Psoas muscle (tissue), 8 donors: Measurements from ENCODE around the gene DDR2. TPM values are rescaled to one million over a fixed set of nuclear protein-coding genes. Genes with fewer than 3 reads are reported as not detected.

ENCODE experiments used
- ATAC-seq, 4 donors: fragments of 200-7000 bp; cut with Tn5 transposase; one replicate each; pipeline ENCODE4 v1.9.1; 2020; ENCODE audit warnings: moderate library complexity in 3 of 4, mild to moderate bottlenecking in 2 of 4
- DNase-seq, 2 donors: peaks; one replicate each; pipeline ENCODE4 v3.0.0-alpha.2; 2020
- H3K27ac ChIP-seq: fragments of 200-600 bp; one replicate; pipeline ENCODE4 v1.8.0; 2022
- H3K27me3 ChIP-seq, 3 donors: fragments of 200-600 bp in 1 of 3; one replicate each; pipeline versions ENCODE4 v1.6.1 to v1.8.0; 2013 to 2022; ENCODE audit warnings: low read length in 2 of 3, mild to moderate bottlenecking in 2 of 3, moderate library complexity in 1 of 3; ENCODE audit not compliant: insufficient read depth in 3 of 3
- H3K36me3 ChIP-seq, 2 donors: fragments of 200-600 bp in 1 of 2; one replicate each; pipeline versions ENCODE4 v1.6.1 to v1.8.0; 2013 to 2022; ENCODE audit warnings: low read depth in 1 of 2, mild to moderate bottlenecking in 1 of 2, moderate library complexity in 1 of 2; ENCODE audit not compliant: insufficient read depth in 1 of 2
- H3K4me1 ChIP-seq: fragments of 200-600 bp; one replicate; pipeline ENCODE4 v1.8.0; 2022
- H3K4me3 ChIP-seq: fragments of 200-600 bp; one replicate; pipeline ENCODE4 v1.8.0; 2022; ENCODE audit warnings: mild to moderate bottlenecking
- H3K9me3 ChIP-seq: fragments of 200-600 bp; one replicate; pipeline ENCODE4 v1.8.0; 2022
- CTCF ChIP-seq: fragments of 200-600 bp; IDR thresholded peaks from one replicate; pipeline ENCODE4 v1.8.0; 2022; ENCODE audit warnings: antibody characterized with exemption
- WGBS, 3 donors: extraction: QIAGEN DNeasy Blood & Tissue Kit; methylation state at CpG; one replicate each; pipeline versions ENCODE4 v1.1.6 to v1.1.7; 2013; 5-methylcytosine and 5-hydroxymethylcytosine counted together
- intact Hi-C, 2 donors: fragments of 100-400 bp; cut with DNase I; formaldehyde crosslinking; loops; one replicate each; pipeline versions ENCODE4 v1.11.0 to v1.14.2; 2022
- polyA plus RNA-seq, 3 donors: library from polyadenylated mRNA; stranded (reverse); fragments of 200-250 nt; gene quantifications; one replicate each; pipeline ENCODE4 v1.2.3, GENCODE V29; 2013
- total RNA-seq, 4 donors: library from RNA; stranded (reverse); fragmentation: NEBNext Ultra II Directional in 2 of 4; extraction: Animal tissue kit (Norgen Biotek cat#: 25700) in 2 of 4; gene quantifications; one replicate each; pipeline versions ENCODE4 v1.2.1 to v1.2.4, GENCODE V29; 2021 to 2023
- donor health status: healthy with polysubstance abuse.
- donor health status: DM: no; HTN: no; CAD: no; lungs with moderate emphysema.
- donor health status: Bipolar disorder and iron deficiency.
- donor health status: healthy.
- donor health status: DM: yes; HTN: yes; CAD: no.
- donor health status: DM: no; HTN: no; CAD: no.
- donor health status: DM: no; HTN: no; CAD: no.
- donor health status: DM: yes; HTN: yes; CAD: no.

Gene DDR2
- total and polyA plus RNA-seq, 7 donors: 1.3 to 21.2 (median 6.0) TPM

- H3K4me1 ChIP-seq: peaks cover 4% of the 10 kb centered on the region
- no peak overlapping the region for H3K4me3 ChIP-seq
- H3K9me3 ChIP-seq: no peaks in the 10 kb centered on the region
- peak; percentile 9 to 63 (median 50) for ATAC-seq
- WGBS, 3 donors: 32 to 52% (median 33%) methylated on average over 11 of the region's 11 CpGs
- no peaks in the 10 kb centered on the region for H3K36me3 ChIP-seq
- peak; percentile 34 to 62 for DNase-seq
- H3K27me3 ChIP-seq: no peaks in the 10 kb centered on the region
- H3K27ac ChIP-seq: no peak overlapping the region
- TF ChIP-seq CTCF: no peak
- intact Hi-C loops: no loop called here
Measured at GRCh38 chr1:162704673-162705424, 72.6 kb downstream of the DDR2 start.

- intact Hi-C loops: no loop called here
- H3K27ac ChIP-seq: no peak overlapping the region
- no peak for TF ChIP-seq CTCF
- H3K36me3 ChIP-seq: no peaks in the 10 kb centered on the region
- ATAC-seq: no peak
- no peak overlapping the region for H3K4me3 ChIP-seq
- DNase-seq: no peak
- H3K9me3 ChIP-seq: no peaks in the 10 kb centered on the region
- 50 to 77% (median 73%) methylated on average over 2 of the region's 2 CpGs for WGBS, 3 donors
- no peaks in the 10 kb centered on the region for H3K27me3 ChIP-seq
- peaks cover 4% of the 10 kb centered on the region for H3K4me1 ChIP-seq
Measured at GRCh38 chr1:162706003-162706402, 73.7 kb downstream of the DDR2 start.

- 76 to 88% (median 88%) methylated on average over 3 of the region's 3 CpGs for WGBS, 3 donors
- H3K27ac ChIP-seq: no peak overlapping the region
- H3K4me1 ChIP-seq: peaks cover 4% of the 10 kb centered on the region
Measured at GRCh38 chr1:162706606-162707005, 74.3 kb downstream of the DDR2 start.

GRCh38 chr1:162708286-162708685 lies 76.0 kb downstream of the DDR2 start:
- H3K27ac ChIP-seq: no peak overlapping the region
- H3K27me3 ChIP-seq: no peaks in the 10 kb centered on the region
- ATAC-seq (no peak), DNase-seq (no peak)
- no peaks in the 10 kb centered on the region for H3K9me3 ChIP-seq
- H3K36me3 ChIP-seq: no peaks in the 10 kb centered on the region
- no peak overlapping the region for H3K4me3 ChIP-seq
- H3K4me1 ChIP-seq: peaks cover 4% of the 10 kb centered on the region
- no peak for TF ChIP-seq CTCF
- 81 to 95% (median 82%) methylated on average over 3 of the region's 3 CpGs for WGBS, 3 donors
- intact Hi-C loops: no loop called here

More at GRCh38 chr1:162706606-162707005, 74.3 kb downstream of the DDR2 start:
- TF ChIP-seq CTCF: no peak
- H3K9me3 ChIP-seq: no peaks in the 10 kb centered on the region
- intact Hi-C loops: no loop called here
- no peaks in the 10 kb centered on the region for H3K27me3 ChIP-seq
- no peaks in the 10 kb centered on the region for H3K36me3 ChIP-seq
- DNase-seq (no peak), ATAC-seq (no peak)
- no peak overlapping the region for H3K4me3 ChIP-seq
